SKM-1 treated with dmso at 0.1 percent for 144 hours (cell line): ENCODE results near the gene NBPF1.
A peak's percentile ranks its signal among the peaks of the same experiment; 100 is the strongest.
"Not testable (repeated sequence)": the region's sequence is repeated elsewhere in the genome, so short reads cannot be mapped to it uniquely, and the experiment has no call there.

Experiments
- DNase-seq: peaks from one replicate; lab custom pipeline; 2025; ENCODE audit not compliant: unreplicated experiment; lab: John Stamatoyannopoulos, UW

NBPF1 gene

DNA sequence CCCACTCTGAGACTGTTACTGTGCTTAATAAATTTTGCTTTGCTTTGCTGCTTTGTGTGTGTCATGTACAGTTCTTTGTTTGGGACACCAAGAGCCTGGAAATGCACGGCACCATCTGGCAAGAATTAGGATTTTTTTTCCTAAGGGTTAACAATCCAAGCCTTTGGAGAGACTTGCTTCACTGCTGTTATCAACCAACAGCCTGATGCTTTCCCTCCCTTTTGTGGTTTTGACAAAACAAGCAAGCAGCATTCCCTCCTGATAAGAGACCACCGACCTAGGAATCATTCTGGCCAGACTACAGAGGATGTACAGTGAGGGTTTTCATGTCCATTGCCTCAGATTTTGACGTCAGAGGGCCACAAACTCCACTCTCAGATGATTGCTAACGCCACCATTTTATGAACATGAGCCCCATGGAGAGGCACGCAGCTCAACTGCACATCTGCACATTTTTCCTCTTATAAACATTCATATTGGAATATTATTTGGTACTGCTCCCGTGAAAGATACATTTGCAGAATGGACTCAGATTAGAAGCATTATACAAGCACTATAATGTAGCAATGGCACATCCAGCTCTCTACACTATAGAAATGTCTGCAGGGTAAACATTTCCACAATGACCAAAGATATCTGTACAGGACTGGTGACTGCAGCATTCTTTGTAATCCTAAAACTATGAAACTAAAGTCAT, 94.0 kb downstream of the NBPF1 start:
- not testable (repeated sequence) for DNase-seq

DNA sequence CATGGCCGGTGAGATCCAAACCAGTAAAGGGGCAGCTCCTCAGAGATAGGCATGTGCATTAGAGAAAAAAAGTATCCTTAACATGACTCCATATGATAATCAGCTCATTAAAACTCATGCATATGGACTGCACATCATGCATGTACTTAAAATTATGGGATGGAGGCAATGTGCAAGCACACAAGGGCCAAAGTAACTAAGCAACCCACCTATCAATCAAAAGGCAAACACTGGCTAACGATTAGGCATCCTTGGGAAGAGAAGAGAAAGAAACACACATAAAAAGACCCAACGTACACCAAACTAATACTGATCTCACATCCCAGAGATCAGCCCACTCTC, 94.5 kb downstream of the NBPF1 start:
- DNase-seq: not testable (repeated sequence)

DNA sequence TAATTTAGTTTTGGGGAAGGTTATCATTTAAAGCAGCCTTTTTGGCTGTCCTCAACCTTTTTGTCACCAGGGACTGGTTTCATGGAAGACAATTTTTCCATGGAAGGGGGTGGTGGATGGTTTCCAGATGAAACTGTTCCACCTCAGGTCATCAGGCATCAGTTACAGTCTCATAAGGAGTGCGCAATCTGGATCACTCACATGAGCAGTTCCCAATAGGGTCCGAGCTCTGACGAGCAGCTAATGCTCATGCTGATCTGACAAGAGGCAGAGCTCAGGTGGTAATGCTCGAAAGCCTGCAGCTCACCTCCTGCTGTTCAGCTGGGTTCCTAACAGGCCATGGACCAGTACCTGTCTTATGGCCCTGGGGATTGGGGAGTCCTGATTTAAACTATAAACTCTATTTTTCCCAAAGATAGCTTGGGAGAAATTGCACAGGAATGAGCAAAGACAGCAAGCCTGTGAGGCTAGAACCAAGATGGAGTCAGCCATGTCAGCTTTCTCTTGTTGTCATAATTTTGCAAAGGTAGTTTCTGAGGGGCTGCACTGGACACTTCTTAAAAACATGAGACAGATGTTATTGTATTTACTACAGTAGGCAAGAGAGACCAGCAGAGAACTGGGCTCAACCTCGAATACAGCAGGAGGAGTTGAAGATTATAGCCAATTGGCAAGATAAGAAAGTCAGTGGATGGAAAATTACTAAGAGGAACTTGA, 96.5 kb downstream of the NBPF1 start:
- DNase-seq: not testable (repeated sequence)

DNA sequence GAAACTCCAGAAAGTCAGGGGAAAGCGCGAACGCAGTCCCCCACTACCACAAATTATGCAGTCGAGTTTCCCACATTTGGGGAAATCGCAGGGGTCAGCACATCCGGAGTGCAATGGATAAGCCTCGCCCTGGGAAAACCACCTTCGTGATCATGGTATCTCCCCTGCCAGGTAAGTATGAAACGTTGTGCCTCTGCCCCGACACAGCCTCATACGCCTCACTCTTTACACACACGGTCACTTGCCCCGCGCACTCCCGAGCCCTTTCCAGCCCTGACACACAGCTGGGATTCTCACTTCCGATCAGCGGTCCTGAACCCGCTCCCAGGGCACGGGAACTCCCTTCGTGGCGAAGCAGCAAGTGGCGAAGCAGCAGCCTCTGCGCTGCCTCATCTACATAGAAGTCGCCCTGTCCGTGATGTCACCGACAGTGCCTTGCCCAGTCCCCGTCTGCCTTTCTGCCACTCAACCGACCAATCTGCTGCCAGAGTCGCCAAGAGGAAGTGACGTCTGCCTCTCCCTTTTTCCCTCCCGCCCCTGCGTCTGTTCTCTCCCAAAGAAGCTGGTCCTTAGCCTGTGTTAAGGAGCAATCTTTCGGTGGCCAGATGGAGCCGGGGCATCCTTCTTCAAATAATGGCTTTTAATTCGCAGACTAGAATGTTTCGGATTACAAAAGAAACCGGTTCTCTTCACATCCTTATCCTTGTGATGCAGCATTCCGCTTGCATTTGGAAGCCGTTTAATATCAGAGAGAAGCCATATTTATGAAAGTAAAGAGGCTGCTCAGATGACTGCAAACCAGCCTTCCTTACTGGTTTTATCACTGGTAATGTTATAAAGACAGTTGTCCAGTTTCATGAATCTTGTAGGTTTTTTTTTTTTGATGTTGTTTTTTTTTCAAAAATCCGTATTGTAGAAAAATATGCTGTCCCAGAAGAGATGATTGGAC, 99.0 kb downstream of the NBPF1 start, which contains the start of gene RNU1-1:
Gene RNU1-1, minus strand, starts transcription at position 179 of the 949 bp plus-strand sequence.
- DNase-seq: peak; percentile 64

DNA sequence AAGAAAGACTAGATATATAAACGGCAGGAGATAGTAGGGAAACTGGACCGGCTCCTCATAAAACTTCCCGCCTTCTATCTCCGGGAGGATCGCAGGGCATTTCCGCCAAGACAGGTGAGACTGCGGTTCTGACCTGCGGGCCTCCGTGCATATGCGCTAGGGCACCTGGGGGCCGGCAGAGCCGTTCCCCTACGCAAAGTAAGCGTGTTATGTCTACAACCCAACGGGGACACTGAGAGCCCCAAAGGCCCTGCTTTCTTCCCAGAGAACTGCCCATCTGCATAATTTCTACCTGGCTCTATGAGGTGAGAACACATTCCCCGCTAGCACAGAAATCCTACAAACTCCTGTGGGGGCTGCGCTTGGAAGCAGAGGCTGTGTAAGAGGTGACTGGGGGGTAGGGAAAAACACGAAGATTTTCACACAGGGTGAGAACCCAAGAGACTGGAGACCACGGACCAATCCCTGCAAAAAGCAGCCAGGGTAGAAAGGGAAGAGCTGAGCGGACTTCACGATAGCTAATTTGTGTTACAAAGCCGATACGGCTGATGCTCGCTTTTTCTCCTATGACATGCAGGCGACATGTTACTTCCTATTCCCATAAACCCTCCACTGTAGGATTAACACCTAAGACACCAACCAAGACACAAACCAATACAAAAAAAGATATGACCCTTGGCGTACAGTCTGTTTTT, 99.8 kb downstream of the NBPF1 start:
- peak; percentile 78 for DNase-seq

DNA sequence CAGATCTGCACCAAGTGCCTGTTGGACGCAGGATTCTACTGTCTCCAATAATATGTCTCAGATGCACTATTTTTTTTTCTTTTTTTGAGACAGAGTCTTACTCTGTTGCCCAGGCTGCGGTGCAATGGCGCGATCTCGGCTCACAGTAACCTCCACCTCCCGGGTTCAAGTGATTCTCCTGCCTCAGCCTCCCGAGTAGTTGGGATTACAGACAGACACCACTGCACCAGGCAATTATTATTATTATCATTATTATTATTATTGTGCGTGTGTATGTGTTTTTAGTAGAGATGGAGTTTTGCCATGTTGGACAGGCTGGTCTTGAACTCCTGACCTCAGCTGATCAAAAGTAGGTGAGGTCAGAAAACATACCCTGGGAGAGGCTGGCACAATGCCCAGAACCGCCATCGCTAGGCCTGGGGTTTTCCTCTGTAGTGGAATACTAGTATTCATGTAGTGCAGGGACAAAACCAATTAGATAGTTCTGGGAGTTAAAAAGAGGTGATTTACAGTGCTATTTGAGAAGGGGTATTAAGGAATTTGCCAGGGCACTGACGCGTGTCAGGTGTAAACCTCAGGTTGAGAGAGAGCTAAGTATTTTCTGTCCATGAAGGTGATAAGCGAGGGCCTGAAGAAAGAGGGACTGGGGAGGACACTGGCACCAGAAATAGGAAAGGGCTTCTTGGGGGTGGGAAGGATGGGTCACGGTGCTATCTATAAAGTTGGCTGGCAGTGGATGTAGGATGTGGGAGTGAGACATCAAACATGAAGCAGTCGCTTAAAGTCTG, 100.5 kb downstream of the NBPF1 start:
- DNase-seq: not testable (repeated sequence)
